ENCODE results near the gene CCDC183.
"Not testable (repeated sequence)": the region's sequence is repeated elsewhere in the genome, so short reads cannot be mapped to it uniquely, and the experiment has no call there.

The CCDC183 gene

GRCh38 chr9:136796775-136797347 is 723 bp downstream of the CCDC183 start:
- not testable (repeated sequence) for H3K4me1 ChIP-seq (ENCODE audit: control insufficient read depth, low read depth, low read length); H3K27ac ChIP-seq (ENCODE audit: low read length); H3K36me3 ChIP-seq (ENCODE audit: control insufficient read depth, low read depth, low read length); H3K9ac ChIP-seq (ENCODE audit: low read length); H3K4me3 ChIP-seq (ENCODE audit: low read length); H3K9me3 ChIP-seq (ENCODE audit: control insufficient read depth, low read depth, low read length)
- H3K27me3 ChIP-seq (ENCODE audit: control insufficient read depth, insufficient read depth, low read length), result peaks cover 18% of the 10 kb centered on the region

GRCh38 chr9:136798708-136799078 is 2.6 kb downstream of the CCDC183 start:
- no peaks in the 10 kb centered on the region for H3K9me3 ChIP-seq (ENCODE audit: control insufficient read depth, low read depth, low read length)
- H3K27me3 ChIP-seq (ENCODE audit: control insufficient read depth, insufficient read depth, low read length), result peaks cover 24% of the 10 kb centered on the region
- no peak overlapping the region for H3K27ac ChIP-seq (ENCODE audit: low read length)
- H3K4me3 ChIP-seq (ENCODE audit: low read length), result no peak overlapping the region
- no peak overlapping the region for H3K9ac ChIP-seq (ENCODE audit: low read length)
- H3K36me3 ChIP-seq (ENCODE audit: control insufficient read depth, low read depth, low read length), result no peaks in the 10 kb centered on the region
- peaks cover 9% of the 10 kb centered on the region for H3K4me1 ChIP-seq (ENCODE audit: control insufficient read depth, low read depth, low read length)

- H3K27ac ChIP-seq (ENCODE audit: low read length), result no peak overlapping the region
These were observed 3.1 kb downstream of the CCDC183 start for GRCh38 chr9:136799079-136799853.

GRCh38 chr9:136799854-136800657 is 3.9 kb downstream of the CCDC183 start:
- H3K4me3 ChIP-seq (ENCODE audit: low read length), result peak overlapping the region; percentile 67
- no peaks in the 10 kb centered on the region for H3K36me3 ChIP-seq (ENCODE audit: control insufficient read depth, low read depth, low read length)
- H3K27me3 ChIP-seq (ENCODE audit: control insufficient read depth, insufficient read depth, low read length), result peaks cover 24% of the 10 kb centered on the region
- H3K27ac ChIP-seq (ENCODE audit: low read length), result no peak overlapping the region
- no peak overlapping the region for H3K9ac ChIP-seq (ENCODE audit: low read length)
- peaks cover 9% of the 10 kb centered on the region for H3K4me1 ChIP-seq (ENCODE audit: control insufficient read depth, low read depth, low read length)
- no peaks in the 10 kb centered on the region for H3K9me3 ChIP-seq (ENCODE audit: control insufficient read depth, low read depth, low read length)

More at GRCh38 chr9:136799079-136799853, 3.1 kb downstream of the CCDC183 start:
- Histone ChIP-seq H3K9me3 (ENCODE audit: control insufficient read depth, low read depth, low read length) (no peaks in the 10 kb centered on the region), H3K4me1 (ENCODE audit: control insufficient read depth, low read depth, low read length) (peaks cover 9% of the 10 kb centered on the region), H3K9ac (ENCODE audit: low read length) (no peak overlapping the region), H3K27me3 (ENCODE audit: control insufficient read depth, insufficient read depth, low read length) (peaks cover 24% of the 10 kb centered on the region), H3K36me3 (ENCODE audit: control insufficient read depth, low read depth, low read length) (no peaks in the 10 kb centered on the region), H3K4me3 (ENCODE audit: low read length) (peak overlapping the region; percentile 59)

- H3K9me3 ChIP-seq (ENCODE audit: control insufficient read depth, low read depth, low read length), result no peaks in the 10 kb centered on the region
- peaks cover 5% of the 10 kb centered on the region for H3K4me1 ChIP-seq (ENCODE audit: control insufficient read depth, low read depth, low read length)
- H3K9ac ChIP-seq (ENCODE audit: low read length), result no peak overlapping the region
- H3K27ac ChIP-seq (ENCODE audit: low read length), result no peak overlapping the region
- no peak overlapping the region for H3K4me3 ChIP-seq (ENCODE audit: low read length)
- H3K27me3 ChIP-seq (ENCODE audit: control insufficient read depth, insufficient read depth, low read length), result peaks cover 24% of the 10 kb centered on the region
- H3K36me3 ChIP-seq (ENCODE audit: control insufficient read depth, low read depth, low read length), result no peaks in the 10 kb centered on the region
These were observed 6.2 kb downstream of the CCDC183 start for GRCh38 chr9:136802321-136802720.

GRCh38 chr9:136803009-136803550 is 6.9 kb downstream of the CCDC183 start:
- not testable (repeated sequence) for H3K9ac ChIP-seq (ENCODE audit: low read length)

GRCh38 chr9:136803551-136804508 is 7.7 kb downstream of the CCDC183 start:
- Histone ChIP-seq H3K27me3 (ENCODE audit: control insufficient read depth, insufficient read depth, low read length) (peaks cover 18% of the 10 kb centered on the region), H3K36me3 (ENCODE audit: control insufficient read depth, low read depth, low read length) (no peaks in the 10 kb centered on the region), H3K9ac (ENCODE audit: low read length) (no peak overlapping the region), H3K27ac (ENCODE audit: low read length) (no peak overlapping the region), H3K9me3 (ENCODE audit: control insufficient read depth, low read depth, low read length) (no peaks in the 10 kb centered on the region), H3K4me3 (ENCODE audit: low read length) (no peak overlapping the region), H3K4me1 (ENCODE audit: control insufficient read depth, low read depth, low read length) (peaks cover 5% of the 10 kb centered on the region)

More at GRCh38 chr9:136803009-136803550, 6.9 kb downstream of the CCDC183 start:
- not testable (repeated sequence) for H3K4me3 ChIP-seq (ENCODE audit: low read length); H3K36me3 ChIP-seq (ENCODE audit: control insufficient read depth, low read depth, low read length); H3K4me1 ChIP-seq (ENCODE audit: control insufficient read depth, low read depth, low read length); H3K27ac ChIP-seq (ENCODE audit: low read length); H3K9me3 ChIP-seq (ENCODE audit: control insufficient read depth, low read depth, low read length)
- peaks cover 24% of the 10 kb centered on the region for H3K27me3 ChIP-seq (ENCODE audit: control insufficient read depth, insufficient read depth, low read length)

- Histone ChIP-seq H3K36me3 (ENCODE audit: control insufficient read depth, low read depth, low read length) (peaks cover 1% of the 10 kb centered on the region), H3K9me3 (ENCODE audit: control insufficient read depth, low read depth, low read length) (no peaks in the 10 kb centered on the region), H3K4me1 (ENCODE audit: control insufficient read depth, low read depth, low read length) (peaks cover 8% of the 10 kb centered on the region), H3K9ac (ENCODE audit: low read length) (no peak overlapping the region), H3K27ac (ENCODE audit: low read length) (no peak overlapping the region), H3K4me3 (ENCODE audit: low read length) (no peak overlapping the region), H3K27me3 (ENCODE audit: control insufficient read depth, insufficient read depth, low read length) (peaks cover 10% of the 10 kb centered on the region)
These were observed 8.5 kb downstream of the CCDC183 start for GRCh38 chr9:136804509-136805206.

- peaks cover 8% of the 10 kb centered on the region for H3K4me1 ChIP-seq (ENCODE audit: control insufficient read depth, low read depth, low read length)
- no peak overlapping the region for H3K27ac ChIP-seq (ENCODE audit: low read length)
- H3K36me3 ChIP-seq (ENCODE audit: control insufficient read depth, low read depth, low read length), result peaks cover 7% of the 10 kb centered on the region
- peaks cover 8% of the 10 kb centered on the region for H3K27me3 ChIP-seq (ENCODE audit: control insufficient read depth, insufficient read depth, low read length)
- H3K4me3 ChIP-seq (ENCODE audit: low read length), result no peak overlapping the region
- no peak overlapping the region for H3K9ac ChIP-seq (ENCODE audit: low read length)
- no peaks in the 10 kb centered on the region for H3K9me3 ChIP-seq (ENCODE audit: control insufficient read depth, low read depth, low read length)
These were observed 9.1 kb downstream of the CCDC183 start for GRCh38 chr9:136805207-136805740.

- no peak overlapping the region for H3K27ac ChIP-seq (ENCODE audit: low read length)
- no peak overlapping the region for H3K9ac ChIP-seq (ENCODE audit: low read length)
- peaks cover 3% of the 10 kb centered on the region for H3K4me1 ChIP-seq (ENCODE audit: control insufficient read depth, low read depth, low read length)
- H3K27me3 ChIP-seq (ENCODE audit: control insufficient read depth, insufficient read depth, low read length), result peaks cover 8% of the 10 kb centered on the region
- H3K9me3 ChIP-seq (ENCODE audit: control insufficient read depth, low read depth, low read length), result no peaks in the 10 kb centered on the region
- peaks cover 7% of the 10 kb centered on the region for H3K36me3 ChIP-seq (ENCODE audit: control insufficient read depth, low read depth, low read length)
- H3K4me3 ChIP-seq (ENCODE audit: low read length), result no peak overlapping the region
These were observed 9.9 kb downstream of the CCDC183 start for GRCh38 chr9:136806067-136806466.

Measured in iPS-18a (cell line).